DMS53 treated with DMSO at 0.1 percent for 48 hours (cell line): Measurements from ENCODE around the gene PIK3CD.

Source experiments
- DNase-seq: peaks from one replicate; lab custom pipeline; 2025; ENCODE audit not compliant: unreplicated experiment; lab: John Stamatoyannopoulos, UW

PIK3CD gene

GRCh38 chr1:9716404-9717192 lies 65.1 kb downstream of the PIK3CD start:
- DNase-seq, result no peak

- DNase-seq, result no peak
Measured at GRCh38 chr1:9717193-9718005, 65.9 kb downstream of the PIK3CD start.

- no peak for DNase-seq
Measured at GRCh38 chr1:9718006-9718680, 66.6 kb downstream of the PIK3CD start.

- no peak for DNase-seq
Measured at GRCh38 chr1:9719978-9720722, 68.6 kb downstream of the PIK3CD start.

DNA sequence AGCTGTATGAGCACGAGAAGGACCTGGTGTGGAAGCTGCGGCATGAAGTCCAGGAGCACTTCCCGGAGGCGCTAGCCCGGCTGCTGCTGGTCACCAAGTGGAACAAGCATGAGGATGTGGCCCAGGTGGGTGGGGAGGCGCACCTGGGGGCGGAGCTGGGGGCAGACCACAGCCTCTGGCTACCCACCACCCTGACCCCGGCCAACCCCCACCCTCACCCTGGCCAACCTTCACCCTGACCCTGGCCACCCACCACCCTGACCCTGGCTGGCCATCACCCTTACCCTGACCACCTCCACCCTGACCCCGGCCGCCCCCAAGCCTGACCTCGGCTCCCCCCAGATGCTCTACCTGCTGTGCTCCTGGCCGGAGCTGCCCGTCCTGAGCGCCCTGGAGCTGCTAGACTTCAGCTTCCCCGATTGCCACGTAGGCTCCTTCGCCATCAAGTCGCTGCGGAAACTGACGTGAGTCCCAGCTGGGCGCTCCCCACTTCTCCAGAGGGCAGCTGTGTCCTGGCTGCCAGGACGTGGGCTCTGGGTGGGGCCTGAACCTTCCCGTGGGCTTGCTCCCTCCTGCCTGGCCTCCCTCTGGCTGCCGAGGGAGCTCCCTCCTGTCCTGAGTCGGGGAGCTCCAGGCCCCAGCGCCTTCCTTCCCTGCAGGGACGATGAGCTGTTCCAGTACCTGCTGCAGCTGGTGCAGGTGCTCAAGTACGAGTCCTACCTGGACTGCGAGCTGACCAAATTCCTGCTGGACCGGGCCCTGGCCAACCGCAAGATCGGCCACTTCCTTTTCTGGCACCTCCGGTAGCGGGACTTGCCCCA lies 69.5 kb downstream of the PIK3CD start:
- DNase-seq, result peak; percentile 52

- DNase-seq, result peak; percentile 31
Measured at GRCh38 chr1:9721606-9722377, 70.3 kb downstream of the PIK3CD start.

GRCh38 chr1:9722378-9722749 lies 70.8 kb downstream of the PIK3CD start:
- DNase-seq, result no peak

DNA sequence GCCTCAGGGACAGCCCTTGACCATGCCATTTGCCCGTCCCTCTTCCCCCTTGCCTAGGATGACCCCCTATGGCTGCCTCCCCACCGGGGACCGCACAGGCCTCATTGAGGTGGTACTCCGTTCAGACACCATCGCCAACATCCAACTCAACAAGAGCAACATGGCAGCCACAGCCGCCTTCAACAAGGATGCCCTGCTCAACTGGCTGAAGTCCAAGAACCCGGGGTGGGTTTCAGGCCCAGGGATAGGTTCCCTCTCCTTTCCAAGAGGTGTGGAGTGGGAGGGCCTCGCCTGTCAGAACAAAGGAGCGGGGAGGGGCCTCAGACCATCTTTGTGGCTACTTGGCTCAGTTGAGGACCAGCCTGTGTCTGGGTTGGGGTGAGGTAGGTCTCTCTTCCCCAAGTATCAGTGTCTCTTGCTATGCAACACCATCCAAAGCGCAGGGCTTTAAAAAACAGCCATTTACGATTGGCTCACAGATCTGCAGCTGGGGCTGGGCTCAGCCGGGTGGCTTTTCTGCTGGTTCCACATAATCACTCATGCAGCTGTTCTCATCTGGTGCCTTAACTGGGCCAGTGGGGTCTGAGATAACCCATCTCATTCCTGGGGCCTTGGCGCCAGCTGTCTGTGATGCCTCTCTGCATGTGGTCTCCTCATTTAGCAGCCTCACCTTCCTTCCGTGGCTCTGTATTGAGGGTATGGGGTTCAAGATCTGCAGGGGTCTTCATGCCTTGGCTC lies 71.7 kb downstream of the PIK3CD start:
- DNase-seq, result no peak

DNA sequence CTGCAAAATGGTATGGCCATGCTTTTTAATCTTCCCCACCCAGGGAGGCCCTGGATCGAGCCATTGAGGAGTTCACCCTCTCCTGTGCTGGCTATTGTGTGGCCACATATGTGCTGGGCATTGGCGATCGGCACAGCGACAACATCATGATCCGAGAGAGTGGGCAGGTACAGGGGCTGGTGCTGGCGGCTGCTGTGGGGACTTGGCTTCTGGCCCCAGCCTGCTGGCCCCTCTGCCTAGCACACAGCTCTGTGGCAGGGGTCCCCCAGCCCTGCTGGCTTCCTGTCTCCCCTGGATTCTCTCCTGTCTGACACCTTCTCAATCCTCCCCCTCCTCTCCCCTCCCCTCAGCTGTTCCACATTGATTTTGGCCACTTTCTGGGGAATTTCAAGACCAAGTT lies 72.4 kb downstream of the PIK3CD start:
- no peak for DNase-seq

GRCh38 chr1:9724706-9725476 lies 73.4 kb downstream of the PIK3CD start:
- peak; percentile 30 for DNase-seq

GRCh38 chr1:9726406-9726805 lies 74.9 kb downstream of the PIK3CD start:
- no peak for DNase-seq

DNA sequence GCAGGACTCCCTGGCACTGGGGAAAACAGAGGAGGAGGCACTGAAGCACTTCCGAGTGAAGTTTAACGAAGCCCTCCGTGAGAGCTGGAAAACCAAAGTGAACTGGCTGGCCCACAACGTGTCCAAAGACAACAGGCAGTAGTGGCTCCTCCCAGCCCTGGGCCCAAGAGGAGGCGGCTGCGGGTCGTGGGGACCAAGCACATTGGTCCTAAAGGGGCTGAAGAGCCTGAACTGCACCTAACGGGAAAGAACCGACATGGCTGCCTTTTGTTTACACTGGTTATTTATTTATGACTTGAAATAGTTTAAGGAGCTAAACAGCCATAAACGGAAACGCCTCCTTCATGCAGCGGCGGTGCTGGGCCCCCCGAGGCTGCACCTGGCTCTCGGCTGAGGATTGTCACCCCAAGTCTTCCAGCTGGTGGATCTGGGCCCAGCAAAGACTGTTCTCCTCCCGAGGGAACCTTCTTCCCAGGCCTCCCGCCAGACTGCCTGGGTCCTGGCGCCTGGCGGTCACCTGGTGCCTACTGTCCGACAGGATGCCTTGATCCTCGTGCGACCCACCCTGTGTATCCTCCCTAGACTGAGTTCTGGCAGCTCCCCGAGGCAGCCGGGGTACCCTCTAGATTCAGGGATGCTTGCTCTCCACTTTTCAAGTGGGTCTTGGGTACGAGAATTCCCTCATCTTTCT lies 75.5 kb downstream of the PIK3CD start:
- peak; percentile 35 for DNase-seq

DNA sequence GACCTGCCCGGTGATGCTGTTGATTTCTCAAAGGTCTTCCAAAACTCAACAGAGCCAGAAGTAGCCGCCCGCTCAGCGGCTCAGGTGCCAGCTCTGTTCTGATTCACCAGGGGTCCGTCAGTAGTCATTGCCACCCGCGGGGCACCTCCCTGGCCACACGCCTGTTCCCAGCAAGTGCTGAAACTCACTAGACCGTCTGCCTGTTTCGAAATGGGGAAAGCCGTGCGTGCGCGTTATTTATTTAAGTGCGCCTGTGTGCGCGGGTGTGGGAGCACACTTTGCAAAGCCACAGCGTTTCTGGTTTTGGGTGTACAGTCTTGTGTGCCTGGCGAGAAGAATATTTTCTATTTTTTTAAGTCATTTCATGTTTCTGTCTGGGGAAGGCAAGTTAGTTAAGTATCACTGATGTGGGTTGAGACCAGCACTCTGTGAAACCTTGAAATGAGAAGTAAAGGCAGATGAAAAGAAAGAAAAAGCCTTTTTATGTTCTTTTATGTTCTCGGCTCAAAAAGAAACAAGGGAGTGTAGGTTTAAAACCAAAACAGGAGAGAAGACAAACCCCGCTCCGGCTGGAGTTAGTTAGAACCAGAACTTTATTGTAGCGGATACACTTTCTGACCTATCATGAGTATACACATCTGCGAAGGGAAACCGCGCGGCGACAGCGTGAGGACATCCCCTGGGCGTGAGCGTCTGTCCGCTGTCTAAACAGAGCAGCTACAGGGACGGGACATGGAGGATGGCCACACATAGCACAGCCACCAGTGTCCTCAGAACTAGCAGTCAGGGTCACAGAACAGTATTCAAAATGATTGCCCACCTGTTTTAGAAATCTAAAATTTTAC lies 77.1 kb downstream of the PIK3CD start:
- DNase-seq, result no peak

DNA sequence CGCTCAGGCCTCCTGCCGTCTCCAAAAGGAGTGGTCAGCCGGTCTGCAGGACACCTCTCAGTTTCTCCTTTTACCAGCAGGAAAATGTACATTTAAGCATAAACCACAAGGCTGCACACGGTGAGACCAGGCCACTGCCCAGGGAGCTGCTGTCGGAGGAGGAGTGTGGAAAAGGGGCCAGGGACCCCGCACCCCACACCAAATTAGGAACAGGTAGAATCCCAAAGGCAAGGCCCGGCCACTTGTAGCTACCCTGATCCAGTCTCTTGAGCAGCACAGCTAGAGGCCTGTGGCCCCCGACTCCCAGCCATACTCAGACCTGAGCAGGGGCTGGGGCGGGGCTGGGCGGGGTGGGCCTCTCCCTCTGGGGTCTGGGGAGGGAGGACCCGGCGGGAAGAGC lies 78.0 kb downstream of the PIK3CD start:
- DNase-seq, result no peak

GRCh38 chr1:9730096-9730901 lies 78.8 kb downstream of the PIK3CD start:
- no peak for DNase-seq

DNA sequence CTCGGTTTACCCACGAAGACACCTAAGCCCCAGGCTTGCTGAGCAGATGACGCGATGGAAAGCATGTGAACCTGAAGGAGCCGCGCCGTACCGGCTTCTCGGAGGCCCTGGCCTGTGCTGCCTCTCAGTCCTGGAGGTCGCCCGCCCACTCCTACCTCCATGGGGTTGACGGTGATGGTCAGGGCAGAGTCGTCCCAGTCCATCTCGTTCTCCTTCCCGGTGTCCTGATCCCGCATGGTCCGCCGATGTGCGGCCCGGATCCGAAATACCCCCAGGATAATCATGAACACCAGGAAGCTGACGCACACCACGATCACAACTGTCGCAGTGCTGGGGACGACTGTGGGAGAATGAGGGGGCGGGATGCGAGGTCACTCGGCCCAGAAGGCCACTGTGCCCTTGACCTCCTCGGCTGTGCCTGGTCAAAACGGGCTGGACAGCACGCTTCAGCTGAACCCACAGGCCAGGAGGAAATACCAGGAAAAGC lies 79.6 kb downstream of the PIK3CD start:
- DNase-seq, result no peak
